Type B pancreatic cell (in vitro differentiated cells): ENCODE results near the gene EEF1AKMT4. TPM values are rescaled to one million over a fixed set of nuclear protein-coding genes. Genes with fewer than 3 reads are reported as not detected.

ENCODE experiments used
- DNase-seq: peaks from one replicate; pipeline ENCODE4 v3.0.0; 2021; ENCODE audit warnings: mixed read lengths; ENCODE audit not compliant: unreplicated experiment; ENCODE audit errors: extremely low spot score
- H3K27ac Mint-ChIP-seq: 2 replicates; pipeline ENCODE4 v1.8.0; 2021; ENCODE audit warnings: mild to moderate bottlenecking, mixed read lengths
- H3K27me3 Mint-ChIP-seq: 2 replicates; pipeline ENCODE4 v1.8.0; 2021; ENCODE audit warnings: mixed read lengths
- H3K36me3 Mint-ChIP-seq: 2 replicates; pipeline ENCODE4 v1.8.0; 2021; ENCODE audit warnings: mixed read lengths
- H3K4me1 Mint-ChIP-seq: one replicate; pipeline ENCODE4 v1.8.0; 2021; ENCODE audit warnings: mixed read lengths; ENCODE audit not compliant: unreplicated experiment
- H3K4me3 Mint-ChIP-seq: 2 replicates; pipeline ENCODE4 v1.8.0; 2021; ENCODE audit warnings: mild to moderate bottlenecking, mixed read lengths
- H3K9me3 Mint-ChIP-seq: 2 replicates; pipeline ENCODE4 v1.8.0; 2021; ENCODE audit warnings: mixed read lengths
- CTCF ChIP-seq: fragments of 200-600 bp; sonication (generic); conservative IDR thresholded peaks from 2 replicates; pipeline ENCODE4 v1.5.0; 2021; ENCODE audit warnings: antibody characterized with exemption, mild to moderate bottlenecking
- total RNA-seq: library from RNA; stranded (reverse); gene quantifications from 2 replicates; pipeline ENCODE4 v1.2.1, GENCODE V29; 2021; ENCODE audit warnings: low replicate concordance

The EEF1AKMT4 gene
- total RNA-seq, 1 donor from 2014 or later = 6.4 TPM

GRCh38 chr3:184275961-184276910 is 26.8 kb downstream of the EEF1AKMT4 start, which contains the start of gene ECE2:
Gene ECE2 (plus strand): TSS chr3:184276022. CDS start chr3:184276154, 132 bp downstream.
- no peaks in the 10 kb centered on the region for H3K36me3 Mint-ChIP-seq
- no peak for DNase-seq
- H3K9me3 Mint-ChIP-seq = no peaks in the 10 kb centered on the region
- no peak within 1 kb of the TSS for H3K27ac Mint-ChIP-seq
- H3K4me3 Mint-ChIP-seq = no peak within 1 kb of the TSS
- no peaks in the 10 kb centered on the region for H3K4me1 Mint-ChIP-seq
- no peak for TF ChIP-seq CTCF
- peaks cover 80% of the 10 kb centered on the region for H3K27me3 Mint-ChIP-seq

DNA sequence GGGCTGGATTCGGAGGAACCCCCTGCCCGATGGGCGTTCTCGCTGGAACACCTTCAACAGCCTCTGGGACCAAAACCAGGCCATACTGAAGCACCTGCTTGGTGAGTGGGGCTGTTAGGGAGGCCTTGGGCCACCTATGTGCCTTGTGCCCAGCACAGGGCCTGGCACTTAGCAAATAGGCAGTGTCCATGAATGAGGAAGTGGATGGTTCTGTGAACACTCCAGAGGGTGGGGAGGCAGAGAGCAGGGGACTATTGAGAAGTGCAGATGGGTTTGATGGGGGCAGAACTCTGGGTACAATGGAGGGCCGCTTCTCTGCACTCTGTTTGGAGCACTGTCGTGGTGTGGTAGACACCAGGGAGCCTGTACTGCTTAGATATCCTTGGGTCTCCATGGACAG is 27.9 kb downstream of the EEF1AKMT4 start:
- no peaks in the 10 kb centered on the region for H3K36me3 Mint-ChIP-seq
- no peak for TF ChIP-seq CTCF
- no peak for DNase-seq
- H3K27me3 Mint-ChIP-seq = peaks cover 77% of the 10 kb centered on the region
- no peaks in the 10 kb centered on the region for H3K9me3 Mint-ChIP-seq
- H3K4me3 Mint-ChIP-seq = no peak overlapping the region
- H3K27ac Mint-ChIP-seq = no peak overlapping the region
- H3K4me1 Mint-ChIP-seq = no peaks in the 10 kb centered on the region

GRCh38 chr3:184282941-184283340 is 33.5 kb downstream of the EEF1AKMT4 start:
- Mint-ChIP-seq H3K36me3 (no peaks in the 10 kb centered on the region), H3K4me1 (peaks cover 5% of the 10 kb centered on the region), H3K9me3 (no peaks in the 10 kb centered on the region), H3K4me3 (no peak overlapping the region), H3K27me3 (peaks cover 70% of the 10 kb centered on the region), H3K27ac (no peak overlapping the region)
- DNase-seq = no peak
- TF ChIP-seq CTCF = no peak

GRCh38 chr3:184283681-184284080 is 34.2 kb downstream of the EEF1AKMT4 start:
- H3K9me3 Mint-ChIP-seq = no peaks in the 10 kb centered on the region
- no peak for DNase-seq
- no peaks in the 10 kb centered on the region for H3K36me3 Mint-ChIP-seq
- no peak overlapping the region for H3K27ac Mint-ChIP-seq
- no peak for TF ChIP-seq CTCF
- peaks cover 67% of the 10 kb centered on the region for H3K27me3 Mint-ChIP-seq
- H3K4me3 Mint-ChIP-seq = no peak overlapping the region
- peaks cover 5% of the 10 kb centered on the region for H3K4me1 Mint-ChIP-seq

DNA sequence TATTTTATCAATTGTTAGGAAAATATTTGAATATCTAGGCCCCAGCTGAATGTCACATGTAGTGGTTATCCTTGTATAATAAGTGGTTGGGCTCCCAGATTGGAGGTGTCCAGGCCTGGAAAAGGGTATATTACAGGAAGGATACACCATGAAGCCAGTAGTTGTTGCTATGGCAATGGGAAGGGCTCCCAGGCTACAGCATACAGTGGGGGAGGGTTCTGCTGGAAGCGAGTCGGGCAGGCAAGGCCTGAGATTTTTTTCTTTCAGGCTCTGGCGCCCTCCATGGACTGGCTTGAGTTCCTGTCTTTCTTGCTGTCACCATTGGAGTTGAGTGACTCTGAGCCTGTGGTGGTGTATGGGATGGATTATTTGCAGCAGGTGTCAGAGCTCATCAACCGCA is 35.2 kb downstream of the EEF1AKMT4 start:
- no peak for DNase-seq
- Mint-ChIP-seq H3K27me3 (peaks cover 70% of the 10 kb centered on the region), H3K4me3 (no peak overlapping the region), H3K27ac (peak overlapping the region; percentile 17), H3K9me3 (no peaks in the 10 kb centered on the region), H3K4me1 (peaks cover 5% of the 10 kb centered on the region), H3K36me3 (no peaks in the 10 kb centered on the region)
- TF ChIP-seq CTCF = peak; percentile 70
